ENCODE data around the gene ADRA2C.
"Not testable (repeated sequence)": the region's sequence is repeated elsewhere in the genome, so short reads cannot be mapped to it uniquely, and the experiment has no call there.

DNA sequence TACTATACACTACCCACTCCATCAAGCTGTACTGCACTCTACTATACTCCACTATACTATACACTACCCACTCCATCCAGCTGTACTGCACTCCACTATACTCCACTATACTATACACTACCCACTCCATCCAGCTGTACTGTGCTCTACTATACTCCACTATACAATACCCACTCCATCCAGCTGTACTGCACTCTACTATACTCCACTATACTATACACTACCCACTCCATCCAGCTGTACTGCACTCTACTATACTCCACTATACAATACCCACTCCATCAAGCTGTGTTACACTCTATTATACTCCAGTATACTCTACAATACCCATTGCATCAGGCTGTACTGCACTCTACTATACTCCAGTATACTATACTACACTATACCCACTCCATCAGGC, 48.7 kb downstream of the ADRA2C start:
- TF ChIP-seq YY1 (IDR thresholded peaks at IDR 0.05; ENCODE audit: insufficient read depth, insufficient read length); SUZ12 (IDR thresholded peaks at IDR 0.05; ENCODE audit: extremely low read depth, insufficient read depth, insufficient read length): not testable (repeated sequence)
